Transverse colon (tissue), 4 donors: ENCODE data around the gene SLC25A29.
"Not testable (repeated sequence)": the region's sequence is repeated elsewhere in the genome, so short reads cannot be mapped to it uniquely, and the experiment has no call there.

Experiments used
- POLR2A ChIP-seq: fragments of 450-650 bp; IDR thresholded peaks from one replicate; pipeline ENCODE4 v1.6.1; 2016; ENCODE audit warnings: antibody characterized with exemption, mild to moderate bottlenecking, moderate library complexity
- POLR2AphosphoS5 ChIP-seq, 3 donors: sonication (generic); formaldehyde crosslinking; IDR thresholded peaks; one replicate each; pipeline ENCODE4 v1.6.1; 2016; ENCODE audit warnings: antibody characterized with exemption in 3 of 3
- TF ChIP-seq, protein P1 (sequence below), 5 experiments: fragments of 200-600 bp in 3 of 5; fragments of 450-650 bp in 2 of 5; sonication (generic) in 3 of 5; IDR thresholded peaks; 1 replicate in 2 of 5; 2 replicates in 3 of 5; pipeline ENCODE4 v1.5.1; 2016 to 2017; ENCODE audit warnings: antibody characterized with exemption in 5 of 5, inconsistent platforms in 3 of 5, mild to moderate bottlenecking in 2 of 5, moderate library complexity in 1 of 5

GRCh38 chr14:100287998-100288295 is 18.3 kb downstream of the SLC25A29 start:
- not testable (repeated sequence) for TF ChIP-seq POLR2A; POLR2AphosphoS5 (IDR thresholded peaks at IDR 0.05)
- TF ChIP-seq, protein P1, sequence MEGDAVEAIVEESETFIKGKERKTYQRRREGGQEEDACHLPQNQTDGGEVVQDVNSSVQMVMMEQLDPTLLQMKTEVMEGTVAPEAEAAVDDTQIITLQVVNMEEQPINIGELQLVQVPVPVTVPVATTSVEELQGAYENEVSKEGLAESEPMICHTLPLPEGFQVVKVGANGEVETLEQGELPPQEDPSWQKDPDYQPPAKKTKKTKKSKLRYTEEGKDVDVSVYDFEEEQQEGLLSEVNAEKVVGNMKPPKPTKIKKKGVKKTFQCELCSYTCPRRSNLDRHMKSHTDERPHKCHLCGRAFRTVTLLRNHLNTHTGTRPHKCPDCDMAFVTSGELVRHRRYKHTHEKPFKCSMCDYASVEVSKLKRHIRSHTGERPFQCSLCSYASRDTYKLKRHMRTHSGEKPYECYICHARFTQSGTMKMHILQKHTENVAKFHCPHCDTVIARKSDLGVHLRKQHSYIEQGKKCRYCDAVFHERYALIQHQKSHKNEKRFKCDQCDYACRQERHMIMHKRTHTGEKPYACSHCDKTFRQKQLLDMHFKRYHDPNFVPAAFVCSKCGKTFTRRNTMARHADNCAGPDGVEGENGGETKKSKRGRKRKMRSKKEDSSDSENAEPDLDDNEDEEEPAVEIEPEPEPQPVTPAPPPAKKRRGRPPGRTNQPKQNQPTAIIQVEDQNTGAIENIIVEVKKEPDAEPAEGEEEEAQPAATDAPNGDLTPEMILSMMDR (IDR thresholded peaks at IDR 0.05): not testable (repeated sequence)
